Retina (tissue), 1 donor: ENCODE results near the gene BSPRY.
"Not testable (repeated sequence)": the region's sequence is repeated elsewhere in the genome, so short reads cannot be mapped to it uniquely, and the experiment has no call there.

Experiments
- DNase-seq: peaks from one replicate; pipeline ENCODE4 v3.0.0-alpha.2; 2016

The BSPRY gene

DNA sequence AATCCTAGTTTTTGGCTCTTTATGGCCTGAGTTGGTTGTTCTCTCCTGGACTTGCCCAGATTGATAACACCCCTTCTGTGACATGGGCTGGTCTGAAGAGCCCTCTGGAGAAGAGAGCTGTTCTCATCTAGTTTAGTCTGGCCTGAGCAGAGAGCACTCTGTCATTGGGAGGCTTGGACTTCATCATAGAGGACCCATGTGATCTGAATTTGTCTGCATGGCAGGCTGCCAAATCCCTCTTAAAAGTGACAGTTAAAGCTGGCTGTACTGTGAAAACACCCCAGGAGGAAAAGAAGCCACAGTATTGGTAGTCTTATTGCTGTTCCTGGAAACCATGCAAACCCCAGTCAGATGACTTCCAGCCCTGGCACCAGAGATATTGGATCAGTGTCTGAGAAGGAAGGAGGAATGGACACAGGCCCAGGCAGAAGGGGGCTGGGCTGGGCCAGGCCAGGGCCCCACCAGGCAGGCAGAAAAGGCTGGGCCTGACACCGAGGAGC is 5.6 kb upstream of the BSPRY start:
- DNase-seq: no peak

DNA sequence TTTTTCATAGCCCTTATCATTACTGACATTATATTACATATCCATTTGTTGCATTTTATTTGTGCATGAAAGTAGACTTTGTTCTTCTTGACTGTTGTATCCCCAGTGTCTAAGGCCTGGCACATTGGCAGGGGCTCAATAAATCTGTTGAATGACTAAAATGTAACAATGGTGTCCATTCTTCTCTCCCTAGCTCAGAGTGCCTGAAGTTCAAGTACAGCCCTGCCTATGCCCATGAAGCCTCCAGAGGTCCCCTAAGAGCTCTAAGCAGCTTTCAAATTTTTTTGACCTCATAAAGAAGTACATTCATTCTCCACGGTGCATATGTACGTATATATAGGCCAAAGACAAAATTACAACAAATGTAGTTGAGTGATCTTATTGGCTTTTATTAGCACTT is 4.2 kb upstream of the BSPRY start:
- DNase-seq: no peak

- DNase-seq: no peak
These were observed 3.7 kb upstream of the BSPRY start for GRCh38 chr9:113345671-113346070.

- DNase-seq: no peak
These were observed 904 bp upstream of the BSPRY start for GRCh38 chr9:113348437-113348836.

DNA sequence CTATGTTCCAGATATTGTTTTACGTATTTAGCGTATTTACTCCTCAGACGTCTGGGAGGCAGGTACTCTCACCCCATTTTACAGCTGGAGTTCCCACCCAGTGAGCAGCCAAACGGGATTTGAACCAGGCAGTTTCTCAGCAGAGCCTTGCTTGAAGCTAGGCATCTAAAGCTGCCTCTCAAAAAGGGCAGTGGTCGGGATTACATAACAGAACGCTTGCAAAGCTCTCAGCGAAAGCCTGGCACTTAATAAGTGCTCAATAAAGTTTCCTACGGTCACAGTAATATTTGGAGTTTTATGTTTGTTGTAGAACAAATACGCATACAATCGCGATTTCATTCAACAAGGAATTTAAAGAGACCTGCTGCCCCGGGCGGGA is 286 bp upstream of the BSPRY start:
- peak; percentile 23 for DNase-seq

DNA sequence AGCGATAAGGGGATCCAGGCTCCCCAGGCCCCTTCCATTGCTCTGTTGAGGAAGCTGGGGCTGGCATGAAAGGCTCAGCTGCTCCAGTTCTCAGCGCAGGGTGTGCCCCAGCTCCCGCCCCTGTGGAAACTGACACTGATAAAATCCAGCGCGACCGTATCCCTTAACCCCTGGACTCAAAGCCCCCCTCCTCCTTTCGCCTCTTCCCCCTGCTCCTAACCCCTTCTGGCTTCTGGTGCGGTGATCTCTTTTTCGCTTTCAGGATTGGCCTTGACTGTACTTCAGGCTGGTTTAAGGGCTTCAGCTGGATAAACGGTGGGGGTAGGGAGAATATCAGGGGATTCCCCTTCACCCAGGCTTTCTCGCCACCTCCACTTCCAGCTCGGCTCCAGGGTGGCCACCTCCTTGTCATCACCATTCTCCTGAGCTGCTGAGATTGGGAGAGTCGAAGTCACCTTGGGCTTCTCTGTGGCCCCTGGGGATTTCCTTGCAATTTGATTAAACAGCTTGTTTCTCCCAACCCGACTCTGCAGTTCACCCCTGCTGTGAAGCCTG is 843 bp downstream of the BSPRY start:
- DNase-seq: peak; percentile 30

- DNase-seq: no peak
These were observed 1.6 kb downstream of the BSPRY start for GRCh38 chr9:113350937-113351336.

DNA sequence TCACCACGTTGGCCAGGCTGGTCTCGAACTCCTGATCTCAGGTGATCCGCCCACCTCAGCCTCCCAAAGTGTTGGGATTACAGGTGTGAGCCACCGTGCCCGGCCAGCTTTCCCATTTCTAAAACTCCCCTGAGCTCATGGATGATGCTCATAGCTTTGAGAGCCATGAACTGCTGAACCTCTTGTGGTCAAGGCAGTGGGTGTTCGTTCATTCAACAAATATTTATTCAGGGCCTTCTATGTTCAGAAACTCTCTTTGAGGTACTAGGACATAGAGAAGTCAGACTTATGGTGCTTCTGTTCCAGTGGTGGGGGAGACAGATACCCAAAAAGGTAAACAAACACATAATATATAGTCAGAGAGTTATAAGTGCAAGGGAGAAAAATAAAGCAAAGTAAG is 2.7 kb downstream of the BSPRY start:
- no peak for DNase-seq

- no peak for DNase-seq
These were observed 3.1 kb downstream of the BSPRY start for GRCh38 chr9:113352411-113352810.

GRCh38 chr9:113355040-113355596 is 5.8 kb downstream of the BSPRY start:
- no peak for DNase-seq

GRCh38 chr9:113356686-113357292 is 7.4 kb downstream of the BSPRY start:
- DNase-seq: no peak

GRCh38 chr9:113359385-113359784 is 10.0 kb downstream of the BSPRY start:
- DNase-seq: no peak

- no peak for DNase-seq
These were observed 11.0 kb downstream of the BSPRY start for GRCh38 chr9:113360242-113360842.

- no peak for DNase-seq
These were observed 12.1 kb downstream of the BSPRY start for GRCh38 chr9:113361304-113362018.

GRCh38 chr9:113363336-113363735 is 14.0 kb downstream of the BSPRY start:
- DNase-seq: no peak

GRCh38 chr9:113364951-113365350 is 15.6 kb downstream of the BSPRY start:
- DNase-seq: no peak

DNA sequence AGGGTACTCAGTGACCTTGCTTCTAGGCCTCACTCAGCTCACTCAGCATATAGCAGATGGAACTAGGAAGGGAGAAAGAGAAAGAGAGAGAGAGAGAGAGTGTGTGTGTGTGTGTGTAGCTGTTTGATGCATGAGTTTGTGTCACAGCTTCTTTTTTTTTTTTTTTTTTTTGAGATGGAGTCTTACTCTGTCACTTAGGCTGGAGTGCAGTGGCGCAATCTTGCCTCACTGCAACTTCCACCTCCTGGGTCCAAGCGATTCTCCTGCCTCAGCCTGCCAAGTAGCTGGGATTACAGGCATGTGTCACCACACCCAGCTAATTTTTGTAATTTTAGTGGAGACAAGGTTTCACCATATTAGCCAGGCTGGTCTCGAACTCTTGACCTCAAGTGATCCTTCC is 16.3 kb downstream of the BSPRY start:
- DNase-seq: not testable (repeated sequence)

DNA sequence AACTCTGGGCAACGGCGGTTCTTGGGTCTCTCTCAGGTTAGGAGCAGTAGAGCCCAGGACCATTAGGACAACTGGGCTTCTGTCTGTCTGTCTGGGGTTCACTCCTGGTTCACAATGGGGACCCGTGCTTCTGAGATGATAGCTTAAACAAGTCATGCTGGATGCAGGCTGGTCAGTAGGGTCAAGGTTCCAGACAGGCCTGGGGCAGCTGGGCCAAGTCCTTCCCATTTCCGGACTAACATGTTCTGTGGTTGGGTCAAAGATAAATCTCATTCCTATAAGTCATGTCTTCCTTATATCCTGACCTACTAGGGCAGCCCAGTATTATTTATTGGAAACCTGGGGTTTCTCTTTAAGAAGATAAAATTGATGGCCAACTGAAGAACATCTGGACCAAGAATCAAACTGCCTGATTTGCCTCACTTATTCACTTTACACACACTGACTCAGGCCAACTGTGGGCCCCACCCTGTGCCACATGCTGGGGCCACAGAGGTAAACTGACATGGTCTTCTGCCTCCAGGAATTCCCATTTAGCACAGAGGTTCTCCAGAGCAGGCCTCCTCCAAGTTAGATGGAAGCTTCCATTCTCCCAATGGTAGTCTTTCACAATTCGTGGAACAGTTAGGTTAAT is 19.1 kb downstream of the BSPRY start:
- DNase-seq: no peak

GRCh38 chr9:113368982-113369854 is 19.9 kb downstream of the BSPRY start:
- no peak for DNase-seq

GRCh38 chr9:113369855-113370140 is 20.5 kb downstream of the BSPRY start:
- no peak for DNase-seq

GRCh38 chr9:113370806-113371325 is 21.5 kb downstream of the BSPRY start:
- DNase-seq: no peak

DNA sequence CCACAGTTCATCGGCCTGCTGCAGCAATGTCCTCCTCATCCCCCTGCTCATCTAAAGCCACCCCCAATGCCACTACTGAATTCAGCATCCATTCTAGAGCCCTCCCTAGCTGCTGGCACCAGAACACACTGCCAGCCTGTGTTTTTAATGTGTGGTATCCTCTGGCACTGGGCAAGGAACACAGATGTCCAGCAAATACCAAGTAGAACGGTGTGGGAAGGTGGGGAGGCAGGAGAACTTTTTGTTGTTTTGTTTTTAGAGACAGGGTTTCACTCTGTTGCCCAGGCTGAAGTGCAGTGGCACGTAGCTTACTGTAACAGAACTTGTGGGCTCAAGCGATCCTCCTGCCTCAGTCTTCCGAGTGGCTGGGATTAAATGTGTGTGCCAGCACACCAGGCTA is 22.7 kb downstream of the BSPRY start:
- DNase-seq: no peak
